Stimulated activated CD4-positive, alpha-beta T cell treated with anti-CD3 and anti-CD28 coated beads, TNF-alpha, amount 100 ng/mL, for 1 hour (primary cell): ENCODE data around the gene CXCL1.

Experiments used
- DNase-seq, 3 donors: peaks; one replicate each; pipeline ENCODE4 v3.0.0-alpha.2; 2020; ENCODE audit warnings: low read depth in 3 of 3, low spot score in 1 of 3

CXCL1 gene

GRCh38 chr4:73869130-73870055 lies at the start of gene CXCL1:
Gene CXCL1 (plus strand): TSS chr4:73869393. CDS start chr4:73869471, 78 bp downstream.
- no peak for DNase-seq

- no peak for DNase-seq
Measured at GRCh38 chr4:73821325-73821724, 47.9 kb upstream of the CXCL1 start.

GRCh38 chr4:73822389-73822788 lies 46.8 kb upstream of the CXCL1 start:
- DNase-seq, result no peak

DNA sequence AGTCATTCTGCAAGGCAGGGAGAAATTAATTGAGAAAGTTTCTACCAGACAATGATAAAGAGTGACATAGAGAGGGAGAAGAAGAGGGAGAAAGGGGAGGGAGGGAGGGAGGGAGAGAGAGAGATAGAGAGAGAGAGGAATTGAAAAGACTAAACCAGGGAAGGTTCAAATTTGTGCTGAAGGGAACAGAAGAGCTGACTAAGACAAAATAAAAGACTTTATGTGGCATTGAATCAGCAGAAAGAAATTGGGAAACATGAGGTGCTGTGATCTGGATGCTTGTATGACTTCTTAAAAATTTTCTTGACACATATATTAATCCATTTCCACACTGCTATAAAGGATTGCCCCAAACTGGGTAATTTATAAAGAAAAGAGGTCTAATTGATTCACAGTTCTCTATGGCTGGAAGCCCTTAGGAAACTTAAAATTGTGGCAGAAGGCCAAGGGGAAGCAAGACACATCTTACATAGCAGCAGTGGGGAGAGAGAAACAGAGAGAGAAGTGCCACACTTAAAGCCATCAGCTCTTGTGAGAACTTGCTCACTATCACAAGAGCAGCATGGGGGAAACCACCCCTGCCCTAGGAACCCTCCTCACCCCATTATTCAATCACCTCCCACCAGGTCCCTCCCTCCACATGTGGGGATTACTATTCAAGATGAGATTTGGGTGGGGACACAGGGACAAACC lies 46.2 kb upstream of the CXCL1 start:
- DNase-seq, result no peak

DNA sequence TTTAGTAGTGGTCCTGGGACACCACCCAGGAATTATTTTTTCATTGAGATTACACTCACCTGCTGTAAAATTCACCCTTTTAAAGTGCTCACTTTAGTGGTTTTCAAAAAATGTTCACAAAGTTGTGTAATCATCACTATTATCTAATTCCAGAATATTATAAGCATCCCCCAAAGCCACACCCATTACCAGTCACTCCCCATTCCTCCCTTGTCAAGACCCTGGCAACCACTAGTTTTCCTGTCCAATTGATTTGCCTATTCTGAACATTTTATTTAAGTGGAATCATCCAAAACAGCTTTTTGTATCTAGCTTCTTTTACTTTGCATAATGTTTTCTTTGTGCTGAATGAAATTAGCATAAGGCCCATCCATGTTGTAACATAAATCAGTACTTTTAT lies 45.4 kb upstream of the CXCL1 start:
- no peak for DNase-seq

GRCh38 chr4:73828956-73829355 lies 40.2 kb upstream of the CXCL1 start:
- DNase-seq, result no peak

DNA sequence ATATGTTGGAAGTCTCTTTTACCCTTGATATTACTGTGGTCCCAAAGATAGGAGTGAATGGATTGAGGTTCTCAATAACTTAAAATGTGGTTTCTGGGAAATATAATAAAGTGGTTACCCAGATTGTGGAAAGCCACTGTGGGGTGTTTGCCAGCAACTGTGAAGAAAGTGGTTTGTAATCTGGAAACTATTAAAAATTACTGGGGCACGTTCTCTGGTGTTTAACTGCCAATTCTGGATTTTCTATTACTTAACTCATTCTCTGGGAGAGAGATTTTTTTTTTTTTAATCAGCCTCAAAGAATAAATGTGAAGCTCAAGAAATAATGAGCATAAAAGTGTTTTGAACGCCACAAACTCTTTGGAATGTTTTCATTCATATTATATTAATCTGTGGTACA lies 37.6 kb upstream of the CXCL1 start:
- DNase-seq, result no peak

DNA sequence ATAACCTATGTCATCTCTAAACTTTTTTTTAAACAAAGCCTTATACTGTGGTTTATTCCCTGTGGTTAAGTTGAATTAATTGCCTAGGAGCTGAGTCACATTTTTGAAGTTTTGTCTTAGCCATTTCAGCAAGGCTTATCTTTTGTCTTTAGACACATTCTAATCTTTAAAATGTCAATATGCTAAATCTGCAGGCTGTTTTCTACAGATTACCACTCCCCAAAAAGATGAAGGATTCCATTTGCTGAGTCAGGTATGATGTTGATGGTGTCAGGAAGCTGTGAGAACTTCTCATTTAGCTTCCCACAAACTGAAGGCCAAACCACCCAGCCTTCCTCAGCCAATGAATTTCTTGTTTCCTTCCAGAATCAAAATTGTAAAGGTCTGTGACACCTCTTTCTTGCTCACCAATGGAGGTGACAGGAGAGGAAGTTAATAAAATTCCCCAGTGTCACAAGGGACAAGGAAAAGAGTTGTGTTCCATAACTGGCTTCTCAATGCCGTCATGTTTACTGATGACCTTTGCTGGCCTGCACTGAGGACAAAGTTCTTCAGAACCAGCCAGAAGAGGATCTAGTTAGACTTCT lies 36.4 kb upstream of the CXCL1 start:
- DNase-seq, result no peak

DNA sequence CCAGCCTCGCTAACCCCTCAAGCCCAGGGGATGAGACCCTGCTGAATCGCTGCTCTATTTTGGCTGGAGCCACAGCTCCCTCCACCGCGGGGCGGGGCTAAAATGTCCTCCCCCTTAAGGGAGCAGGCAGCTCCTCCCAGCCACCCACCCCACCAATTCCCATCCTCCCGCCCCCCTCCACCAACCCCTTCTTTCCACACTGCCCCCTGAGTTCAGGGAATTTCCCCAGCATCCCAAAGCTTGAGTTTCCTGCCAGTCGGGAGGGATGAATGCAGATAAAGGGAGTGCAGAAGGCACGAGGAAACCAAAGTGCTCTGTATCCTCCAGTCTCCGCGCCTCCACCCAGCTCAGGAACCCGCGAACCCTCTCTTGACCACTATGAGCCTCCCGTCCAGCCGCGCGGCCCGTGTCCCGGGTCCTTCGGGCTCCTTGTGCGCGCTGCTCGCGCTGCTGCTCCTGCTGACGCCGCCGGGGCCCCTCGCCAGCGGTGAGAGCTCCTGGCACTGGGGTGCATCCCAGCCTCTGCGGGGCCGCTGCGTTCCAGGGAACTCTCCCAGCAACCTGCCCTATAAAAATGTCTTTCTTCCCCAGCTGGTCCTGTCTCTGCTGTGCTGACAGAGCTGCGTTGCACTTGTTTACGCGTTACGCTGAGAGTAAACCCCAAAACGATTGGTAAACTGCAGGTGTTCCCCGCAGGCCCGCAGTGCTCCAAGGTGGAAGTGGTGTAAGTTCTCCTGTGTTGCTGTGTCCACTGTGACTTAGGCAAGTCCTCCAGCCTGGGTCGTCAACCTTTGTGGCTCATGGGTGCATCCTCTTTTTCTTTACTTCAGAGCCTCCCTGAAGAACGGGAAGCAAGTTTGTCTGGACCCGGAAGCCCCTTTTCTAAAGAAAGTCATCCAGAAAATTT lies 32.6 kb upstream of the CXCL1 start, which contains the start of gene CXCL6:
CXCL6 (plus strand) TSS at position 306 of the 907 bp plus-strand sequence; CDS start at position 379, 73 bp downstream.
- DNase-seq, result no peak

DNA sequence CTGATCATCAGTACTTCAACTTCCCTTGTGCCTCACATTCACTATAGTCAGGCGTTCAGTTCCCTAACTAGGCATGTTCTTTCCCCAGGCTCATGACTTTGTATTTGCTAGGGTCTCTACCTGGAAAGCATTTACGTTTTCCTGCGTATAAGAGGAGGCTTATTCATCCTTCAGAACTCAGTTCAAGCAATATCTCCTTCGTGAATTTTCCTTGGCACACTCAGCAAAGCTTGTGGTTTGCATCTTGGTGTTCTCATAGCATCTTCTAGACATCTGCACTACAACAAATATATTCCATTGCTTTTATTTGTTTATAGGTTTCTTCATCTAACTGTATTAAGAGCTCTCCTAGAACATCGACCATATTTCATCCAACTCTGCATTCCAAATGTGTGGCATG lies 30.1 kb upstream of the CXCL1 start:
- DNase-seq, result no peak

- DNase-seq, result no peak
Measured at GRCh38 chr4:73839715-73840114, 29.5 kb upstream of the CXCL1 start.

GRCh38 chr4:73841243-73841925 lies 27.8 kb upstream of the CXCL1 start:
- no peak for DNase-seq

DNA sequence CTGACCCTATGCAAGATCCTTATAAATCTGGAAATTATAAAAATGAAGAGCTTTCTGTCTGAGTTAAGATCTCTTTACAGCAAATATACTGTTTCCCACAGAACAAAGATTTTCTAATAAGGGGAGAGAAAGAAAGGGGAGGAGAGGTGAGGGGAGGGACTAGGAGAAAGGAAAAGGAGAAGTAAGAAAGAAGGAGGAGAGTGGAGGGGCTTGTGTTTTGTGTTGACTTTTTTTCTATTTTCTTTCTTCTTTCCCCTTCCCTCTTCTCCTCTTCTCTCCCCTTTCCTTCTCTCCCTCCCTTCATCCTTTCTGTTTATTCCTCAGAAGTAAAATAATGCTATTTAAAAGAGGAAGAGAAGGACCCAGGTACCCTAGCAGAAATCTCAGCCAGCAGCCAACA lies 26.5 kb upstream of the CXCL1 start:
- DNase-seq, result no peak

DNA sequence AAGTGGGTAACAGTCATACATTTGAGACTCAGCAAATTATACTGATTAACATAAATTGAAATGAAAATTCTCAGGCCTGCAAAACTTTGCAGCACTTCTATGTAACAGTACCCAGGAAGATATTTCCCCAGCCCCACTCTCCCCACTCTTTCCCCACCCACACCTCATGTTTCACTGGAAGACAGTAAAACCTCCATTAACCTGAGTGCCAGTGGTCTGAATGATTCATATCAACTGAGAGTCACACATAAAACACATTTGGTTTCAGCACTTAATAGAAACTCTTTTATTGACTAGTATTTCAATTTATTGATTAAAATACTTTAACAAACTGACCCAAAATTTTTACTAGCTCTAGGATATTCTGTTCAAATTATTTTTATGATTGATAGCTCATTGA lies 25.8 kb upstream of the CXCL1 start:
- no peak for DNase-seq

GRCh38 chr4:73844345-73844744 lies 24.8 kb upstream of the CXCL1 start:
- no peak for DNase-seq

DNA sequence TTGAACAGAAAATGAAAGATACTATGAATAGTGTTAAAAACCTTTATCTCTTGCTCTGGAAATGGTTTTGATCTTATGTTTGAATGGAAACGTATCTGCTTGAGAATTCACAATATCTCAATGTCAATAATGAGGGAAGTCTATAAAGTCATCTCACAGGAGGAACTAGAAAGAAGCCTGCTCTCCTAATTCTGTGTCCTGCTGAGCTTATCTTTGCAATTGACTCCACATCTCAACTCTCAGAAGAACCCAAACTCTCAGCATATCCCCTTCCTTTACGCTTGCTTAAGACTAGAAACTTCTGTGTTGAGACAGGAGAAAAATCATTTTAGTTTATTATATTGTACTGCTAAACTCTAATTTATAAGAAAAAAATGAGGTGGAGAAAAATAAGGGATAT lies 24.4 kb upstream of the CXCL1 start:
- no peak for DNase-seq

GRCh38 chr4:73847526-73848182 lies 21.5 kb upstream of the CXCL1 start:
- no peak for DNase-seq

- DNase-seq, result no peak
Measured at GRCh38 chr4:73848183-73848777, 20.9 kb upstream of the CXCL1 start.

DNA sequence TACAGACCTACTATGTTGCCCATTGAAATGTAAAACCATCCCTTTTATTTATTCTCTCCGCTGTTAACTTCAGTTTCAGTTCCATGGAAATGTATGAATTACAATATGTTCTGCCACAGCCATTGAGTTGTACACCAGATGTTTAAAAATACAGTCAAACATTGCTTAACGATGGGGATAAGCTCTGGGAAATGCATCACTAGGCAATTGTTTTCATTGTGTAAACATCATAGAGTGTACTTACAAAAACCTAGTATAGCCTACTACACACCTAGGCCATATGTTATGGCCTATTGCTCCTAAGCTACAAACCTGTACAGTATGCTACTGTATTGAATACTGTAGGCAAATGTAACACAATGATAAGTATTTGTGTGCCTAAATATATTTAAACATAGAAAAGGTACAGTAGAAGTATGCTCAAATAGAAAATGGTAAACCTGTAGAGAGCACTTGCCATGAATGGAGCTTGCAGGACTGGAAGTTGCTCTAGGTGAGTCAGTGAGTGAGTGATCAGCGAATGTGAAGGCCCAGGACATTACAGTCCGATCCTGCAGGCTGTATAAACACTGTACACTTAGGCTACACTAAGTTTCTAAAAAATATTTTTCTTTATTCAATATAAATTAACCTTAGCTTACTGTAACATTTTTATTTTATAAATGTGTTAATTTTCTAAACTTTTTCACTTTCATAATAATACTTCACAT lies 18.8 kb upstream of the CXCL1 start:
- DNase-seq, result no peak
